Hepatocyte (in vitro differentiated cells): ENCODE results near the gene GPER1. TPM values are rescaled to one million over a fixed set of nuclear protein-coding genes. Genes with fewer than 3 reads are reported as not detected.
"Not testable (repeated sequence)": the region's sequence is repeated elsewhere in the genome, so short reads cannot be mapped to it uniquely, and the experiment has no call there.

ENCODE experiments used
- DNase-seq: peaks from one replicate; pipeline ENCODE4 v3.0.0-alpha.2; 2016; ENCODE audit warnings: low spot score
- H2AFZ ChIP-seq: fragments of 200-600 bp; sonication (generic); 2 replicates; pipeline ENCODE4 v1.6.0; 2016; ENCODE audit warnings: antibody characterized with exemption, mild to moderate bottlenecking
- H3K27ac ChIP-seq: fragments of 200-600 bp; sonication (generic); 2 replicates; pipeline ENCODE4 v1.5.1; 2016; ENCODE audit warnings: mild to moderate bottlenecking
- H3K27me3 ChIP-seq: fragments of 200-600 bp; sonication (generic); 2 replicates; pipeline ENCODE4 v1.6.1; 2016
- H3K36me3 ChIP-seq: fragments of 200-600 bp; sonication (generic); replicated peaks from 2 replicates; pipeline ENCODE4 v1.5.1; 2016; ENCODE audit warnings: low read depth; ENCODE audit not compliant: insufficient read depth
- H3K4me1 ChIP-seq: fragments of 200-600 bp; sonication (generic); 2 replicates; pipeline ENCODE4 v1.5.1; 2016; ENCODE audit warnings: mild to moderate bottlenecking, moderate library complexity; ENCODE audit not compliant: insufficient read depth
- H3K4me2 ChIP-seq: fragments of 200-600 bp; sonication (generic); 2 replicates; pipeline ENCODE4 v1.6.0; 2016
- H3K4me3 ChIP-seq: fragments of 200-600 bp; sonication (generic); 2 replicates; pipeline ENCODE4 v1.5.1; 2016; ENCODE audit warnings: mild to moderate bottlenecking
- H3K79me2 ChIP-seq: fragments of 200-600 bp; sonication (generic); 2 replicates; pipeline ENCODE4 v1.6.0; 2017; ENCODE audit warnings: mild to moderate bottlenecking
- H3K9me2 ChIP-seq: fragments of 200-600 bp; sonication (generic); replicated peaks from 2 replicates; pipeline ENCODE4 v1.6.0; 2017; ENCODE audit warnings: mild to moderate bottlenecking; ENCODE audit not compliant: insufficient read depth
- H3K9me3 ChIP-seq: fragments of 200-600 bp; sonication (generic); 2 replicates; pipeline ENCODE4 v1.5.1; 2016; ENCODE audit warnings: low read depth, mild to moderate bottlenecking
- H4K20me1 ChIP-seq: fragments of 200-600 bp; sonication (generic); 2 replicates; pipeline ENCODE4 v1.6.0; 2016; ENCODE audit warnings: mild to moderate bottlenecking; ENCODE audit not compliant: insufficient read depth, poor library complexity, severe bottlenecking
- CTCF ChIP-seq: fragments of 200-600 bp; sonication (generic); IDR thresholded peaks from 2 replicates; pipeline ENCODE4 v1.5.1; 2016; ENCODE audit warnings: antibody characterized with exemption, mild to moderate bottlenecking; ENCODE audit not compliant: poor library complexity
- EZH2 ChIP-seq: fragments of 200-600 bp; sonication (generic); IDR thresholded peaks from 2 replicates; pipeline ENCODE4 v1.6.1; 2016; ENCODE audit warnings: antibody characterized with exemption, mild to moderate bottlenecking, borderline replicate concordance
- EZH2phosphoT487 ChIP-seq: fragments of 200-600 bp; sonication (generic); IDR thresholded peaks from one replicate; pipeline ENCODE4 v1.6.1; 2018; ENCODE audit warnings: antibody characterized with exemption, mild to moderate bottlenecking, low read depth, moderate library complexity; ENCODE audit not compliant: unreplicated experiment, severe bottlenecking
- WGBS: methylation state at CpG from one replicate; pipeline ENCODE4 v1.1.6; 2016; ENCODE audit warnings: low lambda C conversion rate; ENCODE audit errors: missing lambda C conversion rate; 5-methylcytosine and 5-hydroxymethylcytosine counted together
- polyA plus RNA-seq: library from polyadenylated mRNA; unstranded; fragments of >200 nt; fragmentation: Nextera tagmentation; extraction: Ambion mirVana; gene quantifications from 2 replicates; pipeline ENCODE4 v1.2.1, GENCODE V29; 2016
- total RNA-seq: library from RNA; depleted of rRNA; stranded (reverse); fragments of >200 nt; gene quantifications from 2 replicates; pipeline ENCODE4 v1.2.3, GENCODE V29; 2014

GPER1 gene
- total and polyA plus RNA-seq, 2 experiments from 2014 or later: 4.5 to 11.1 TPM

GRCh38 chr7:1137517-1138167, 49.7 kb downstream of the GPER1 start:
- WGBS: 10% methylated on average over 35 of the region's 51 CpGs
- Histone ChIP-seq H3K27me3 (no peaks in the 10 kb centered on the region), H3K36me3 (no peaks in the 10 kb centered on the region), H3K27ac (peak overlapping the region; percentile 70), H3K4me2 (peak overlapping the region; percentile 91), H3K4me3 (peak overlapping the region; percentile 59), H3K9me2 (no peaks in the 10 kb centered on the region), H2AFZ (peak overlapping the region; percentile 65), H4K20me1 (no peaks in the 10 kb centered on the region), H3K79me2 (peaks cover 31% of the 10 kb centered on the region), H3K9me3 (no peaks in the 10 kb centered on the region), H3K4me1 (peaks cover 10% of the 10 kb centered on the region)
- no peak for TF ChIP-seq CTCF
- TF ChIP-seq EZH2phosphoT487: no peak
- no peak for TF ChIP-seq EZH2
- DNase-seq: no peak

DNA sequence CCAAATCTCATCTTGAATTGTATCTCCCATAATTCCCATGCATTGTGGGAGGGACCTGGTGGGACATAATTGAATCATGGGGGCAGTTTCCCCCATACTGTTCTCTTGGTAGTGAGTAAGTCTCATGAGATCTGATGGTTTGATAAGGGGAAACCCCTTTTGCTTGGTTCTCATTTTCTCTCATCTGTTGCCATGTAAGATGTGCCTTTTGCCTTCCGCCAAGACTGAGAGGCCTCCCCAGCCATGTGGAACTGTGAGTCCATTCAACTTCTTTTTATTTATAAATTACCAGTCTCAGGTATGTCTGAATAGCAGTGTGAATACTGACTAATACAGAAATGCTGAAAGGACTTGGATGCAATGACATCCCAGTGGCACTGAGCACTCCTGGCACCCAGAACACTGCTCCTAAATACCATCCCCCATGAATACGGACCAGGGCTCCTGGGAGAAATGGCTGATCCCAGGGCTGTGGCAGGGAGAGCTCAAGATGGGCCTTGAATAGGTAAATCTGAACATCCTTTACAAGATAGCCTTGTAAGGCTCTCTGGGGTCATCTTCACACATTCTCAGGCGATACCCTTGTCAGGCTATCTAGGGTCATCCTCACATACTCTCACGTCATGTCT, 52.7 kb downstream of the GPER1 start:
- no peaks in the 10 kb centered on the region for H3K9me2 ChIP-seq
- no peak for DNase-seq
- H3K9me3 ChIP-seq: no peaks in the 10 kb centered on the region
- no peak overlapping the region for H3K27ac ChIP-seq
- no peaks in the 10 kb centered on the region for H4K20me1 ChIP-seq
- no peak overlapping the region for H3K4me3 ChIP-seq
- peaks cover 10% of the 10 kb centered on the region for H3K4me1 ChIP-seq
- TF ChIP-seq EZH2phosphoT487: no peak
- TF ChIP-seq EZH2: no peak
- no peak for TF ChIP-seq CTCF
- H3K27me3 ChIP-seq: no peaks in the 10 kb centered on the region
- H3K4me2 ChIP-seq: no peak overlapping the region
- peaks cover 12% of the 10 kb centered on the region for H3K79me2 ChIP-seq
- WGBS: 97% methylated on average over 4 of the region's 4 CpGs
- H2AFZ ChIP-seq: no peak overlapping the region
- H3K36me3 ChIP-seq: no peaks in the 10 kb centered on the region

DNA sequence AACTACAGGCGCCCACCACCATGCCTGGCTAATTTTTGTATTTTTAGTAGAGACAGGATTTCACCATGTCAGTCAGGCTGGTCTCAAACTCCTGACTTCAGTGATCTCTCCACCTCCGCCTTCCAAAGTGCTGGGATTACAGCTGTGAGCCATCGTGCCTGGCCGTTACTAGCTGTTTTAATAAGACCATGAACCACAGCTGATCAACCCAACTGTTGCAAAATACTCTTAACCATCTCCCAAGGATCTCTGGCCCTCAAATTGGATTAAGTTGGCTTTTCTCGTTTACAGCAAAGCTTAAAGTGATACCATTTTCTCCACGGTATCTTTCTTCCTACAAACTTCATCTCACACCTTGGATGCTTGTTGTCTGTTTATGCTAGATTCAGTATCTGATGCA, 53.7 kb downstream of the GPER1 start:
- H3K9me2 ChIP-seq: no peaks in the 10 kb centered on the region
- no peaks in the 10 kb centered on the region for H3K36me3 ChIP-seq
- no peaks in the 10 kb centered on the region for H4K20me1 ChIP-seq
- WGBS: 77% methylated on average over 6 of the region's 6 CpGs
- H3K27ac ChIP-seq: no peak overlapping the region
- H3K4me1 ChIP-seq: peaks cover 8% of the 10 kb centered on the region
- H3K27me3 ChIP-seq: no peaks in the 10 kb centered on the region
- no peak overlapping the region for H3K4me3 ChIP-seq
- DNase-seq: no peak
- no peak overlapping the region for H2AFZ ChIP-seq
- TF ChIP-seq EZH2phosphoT487 (no peak), EZH2 (no peak)
- no peaks in the 10 kb centered on the region for H3K9me3 ChIP-seq
- H3K79me2 ChIP-seq: peaks cover 10% of the 10 kb centered on the region
- no peak overlapping the region for H3K4me2 ChIP-seq

- Histone ChIP-seq H3K79me2 (peaks cover 5% of the 10 kb centered on the region), H3K4me1 (peaks cover 3% of the 10 kb centered on the region), H3K27me3 (no peaks in the 10 kb centered on the region), H3K9me2 (no peaks in the 10 kb centered on the region), H3K9me3 (no peaks in the 10 kb centered on the region), H3K36me3 (no peaks in the 10 kb centered on the region), H3K4me3 (no peak overlapping the region), H3K4me2 (no peak overlapping the region), H4K20me1 (no peaks in the 10 kb centered on the region), H2AFZ (no peak overlapping the region), H3K27ac (no peak overlapping the region)
- no peak for DNase-seq
- WGBS: 74% methylated on average over 14 of the region's 14 CpGs
- no peak for TF ChIP-seq EZH2
- TF ChIP-seq EZH2phosphoT487: no peak
- no peak for TF ChIP-seq CTCF
Observed at GRCh38 chr7:1142051-1142635, 54.2 kb downstream of the GPER1 start.

GRCh38 chr7:1143031-1143430, 55.1 kb downstream of the GPER1 start:
- H2AFZ ChIP-seq, H3K36me3 ChIP-seq, H4K20me1 ChIP-seq, H3K9me2 ChIP-seq, H3K4me2 ChIP-seq, H3K4me1 ChIP-seq, H3K27ac ChIP-seq, H3K79me2 ChIP-seq, H3K27me3 ChIP-seq, DNase-seq, H3K9me3 ChIP-seq, H3K4me3 ChIP-seq: not testable (repeated sequence)
- 92% methylated on average over 5 of the region's 5 CpGs for WGBS
